Omental fat pad (tissue), 4 donors: ENCODE measurements around the gene LRRC28. TPM values are rescaled to one million over a fixed set of nuclear protein-coding genes. Genes with fewer than 3 reads are reported as not detected.

Experiments
- ATAC-seq: fragments of 150-250 bp; one replicate; pipeline ENCODE4 v1.9.1; 2016; ENCODE audit warnings: mild to moderate bottlenecking, moderate library complexity; ENCODE audit not compliant: low FRiP score
- DNase-seq: peaks from one replicate; pipeline ENCODE4 v3.0.0-alpha.2; 2019; ENCODE audit warnings: low spot score
- CTCF ChIP-seq, 3 donors: fragments of 450-650 bp; IDR thresholded peaks; one replicate each; pipeline ENCODE4 v1.5.1; 2016 to 2017; ENCODE audit warnings: antibody characterized with exemption in 3 of 3, mild to moderate bottlenecking in 3 of 3, moderate library complexity in 2 of 3
- total RNA-seq, 4 donors: library from RNA; depleted of rRNA; stranded (reverse); fragments of >200 nt; gene quantifications; one replicate each; pipeline ENCODE4 v1.1.0, GENCODE V29; 2016

The LRRC28 gene
- total RNA-seq, 4 donors from 2014 or later, result 27.6 to 32.3 (median 30.5) TPM

- no peak for TF ChIP-seq CTCF (IDR thresholded peaks at IDR 0.05)
- no peak for ATAC-seq
- no peak for DNase-seq
Observed at GRCh38 chr15:99238849-99239248, 12.4 kb upstream of the LRRC28 start.

- TF ChIP-seq CTCF (IDR thresholded peaks at IDR 0.05), result no peak
- ATAC-seq (no peak), DNase-seq (no peak)
Observed at GRCh38 chr15:99239545-99240198, 11.6 kb upstream of the LRRC28 start.

- no peak for TF ChIP-seq CTCF (IDR thresholded peaks at IDR 0.05)
- DNase-seq, result no peak
- no peak for ATAC-seq
Observed at GRCh38 chr15:99241752-99242151, 9.5 kb upstream of the LRRC28 start.

- no peak for DNase-seq
- ATAC-seq, result no peak
- no peak for TF ChIP-seq CTCF (IDR thresholded peaks at IDR 0.05)
Observed at GRCh38 chr15:99244306-99244705, 7.0 kb upstream of the LRRC28 start.

- ATAC-seq, result no peak
- no peak for TF ChIP-seq CTCF (IDR thresholded peaks at IDR 0.05)
- DNase-seq, result no peak
Observed at GRCh38 chr15:99247062-99247461, 4.2 kb upstream of the LRRC28 start.

- no peak for ATAC-seq
- no peak for DNase-seq
- no peak for TF ChIP-seq CTCF (IDR thresholded peaks at IDR 0.05)
Observed at GRCh38 chr15:99248000-99248715, 3.1 kb upstream of the LRRC28 start.
